ENCODE data around the gene MUC13. TPM values are rescaled to one million over a fixed set of nuclear protein-coding genes. Genes with fewer than 3 reads are reported as not detected.

Gene MUC13
- total and polyA plus RNA-seq, 3 experiments from 2014 or later = not detected

DNA sequence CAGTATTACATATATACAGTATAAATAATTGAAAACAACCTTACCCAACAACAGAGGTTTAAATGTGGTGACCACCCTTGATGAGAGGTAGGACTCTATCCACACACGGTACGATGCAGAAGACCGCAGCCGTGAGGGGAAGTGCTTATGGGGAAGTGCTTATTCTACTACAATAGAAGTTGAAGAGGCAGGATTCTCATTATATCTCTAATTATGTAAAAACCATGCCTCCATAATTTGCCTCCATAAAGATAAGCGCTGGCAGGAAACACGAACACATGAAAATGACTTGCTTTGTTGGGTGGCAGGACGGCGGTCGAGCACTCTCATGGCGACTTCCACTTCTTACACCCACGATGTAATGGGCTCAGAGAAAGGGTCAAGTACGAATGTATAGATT is 7.2 kb upstream of the MUC13 start:
- H3K4me3 ChIP-seq (ENCODE audit: low read length) = no peak overlapping the region
- H3K27ac ChIP-seq (ENCODE audit: low read depth, low read length) = no peak overlapping the region
- POLR2A ChIA-PET = no interaction called here
- Mint-ChIP-seq H3K27ac (no peak overlapping the region), H3K27me3 (peaks cover 7 to 17% of the 10 kb centered on the region in 2 donors), H3K36me3 (no peaks in the 10 kb centered on the region), H3K4me3 (no peak overlapping the region), H3K9me3 (no peaks in the 10 kb centered on the region), H3K4me1 (no peaks in the 10 kb centered on the region)
- no peaks in the 10 kb centered on the region for H3K4me1 ChIP-seq (ENCODE audit: insufficient read depth, low read length)
- CTCF ChIA-PET = no interaction called here
- H3K36me3 ChIP-seq (ENCODE audit: insufficient read depth, low read length) = no peaks in the 10 kb centered on the region
- H3K27me3 ChIP-seq (ENCODE audit: insufficient read depth, low read length, poor library complexity, severe bottlenecking) = no peaks in the 10 kb centered on the region
- no peaks in the 10 kb centered on the region for H3K9me3 ChIP-seq (ENCODE audit: low read length)
- no peak for DNase-seq

DNA sequence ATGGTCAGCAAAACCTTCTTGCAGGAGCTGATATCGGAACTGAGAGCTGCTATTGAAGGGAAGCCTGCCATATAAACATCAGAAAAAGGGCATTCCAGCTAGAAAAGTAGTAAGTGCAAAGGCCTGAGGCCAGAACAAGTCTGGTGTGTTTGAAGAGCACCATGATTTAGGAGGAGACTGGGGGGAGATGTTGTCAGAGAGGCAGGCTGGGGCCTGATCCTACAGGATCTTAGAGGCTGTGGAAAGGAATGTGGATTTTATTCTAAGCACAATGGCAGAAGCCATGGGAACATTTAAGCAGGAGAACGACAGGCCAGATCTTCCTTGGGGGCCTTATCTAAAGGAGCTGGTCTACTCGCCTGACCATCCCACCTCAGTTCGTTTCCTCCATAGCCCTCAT is 5.1 kb upstream of the MUC13 start:
- CTCF ChIA-PET = no interaction called here
- no peak overlapping the region for H3K27ac ChIP-seq (ENCODE audit: low read depth, low read length)
- H3K27me3 ChIP-seq (ENCODE audit: insufficient read depth, low read length, poor library complexity, severe bottlenecking) = no peaks in the 10 kb centered on the region
- Mint-ChIP-seq H3K4me3 (no peak overlapping the region), H3K36me3 (no peaks in the 10 kb centered on the region), H3K4me1 (no peaks in the 10 kb centered on the region), H3K9me3 (no peaks in the 10 kb centered on the region), H3K27ac (no peak overlapping the region), H3K27me3 (peaks cover 7 to 26% of the 10 kb centered on the region in 2 donors)
- no peaks in the 10 kb centered on the region for H3K9me3 ChIP-seq (ENCODE audit: low read length)
- no peaks in the 10 kb centered on the region for H3K4me1 ChIP-seq (ENCODE audit: insufficient read depth, low read length)
- no peaks in the 10 kb centered on the region for H3K36me3 ChIP-seq (ENCODE audit: insufficient read depth, low read length)
- H3K4me3 ChIP-seq (ENCODE audit: low read length) = no peak overlapping the region
- POLR2A ChIA-PET = no interaction called here
- no peak for DNase-seq

DNA sequence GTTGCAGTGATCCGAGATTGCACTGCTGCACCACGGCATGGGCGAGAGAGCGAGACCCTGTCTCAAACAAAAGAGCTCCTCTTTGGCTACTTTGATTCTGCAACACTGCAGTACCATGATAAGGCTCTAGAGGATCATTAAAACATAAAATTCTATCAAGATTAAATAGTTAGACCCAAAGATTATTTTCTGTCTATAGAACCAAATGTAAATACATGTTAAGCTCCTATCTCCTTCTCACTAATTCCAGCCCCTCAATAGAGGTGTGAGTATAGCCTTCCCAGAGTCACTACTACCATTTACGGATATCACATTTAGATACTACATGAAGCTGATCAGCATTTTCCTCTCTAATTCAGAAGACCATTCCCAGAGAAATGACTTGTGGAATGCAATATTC is 4.3 kb upstream of the MUC13 start:
- H3K27ac ChIP-seq (ENCODE audit: low read depth, low read length) = no peak overlapping the region
- no peaks in the 10 kb centered on the region for H3K27me3 ChIP-seq (ENCODE audit: insufficient read depth, low read length, poor library complexity, severe bottlenecking)
- H3K4me3 ChIP-seq (ENCODE audit: low read length) = no peak overlapping the region
- no peaks in the 10 kb centered on the region for H3K9me3 ChIP-seq (ENCODE audit: low read length)
- POLR2A ChIA-PET = no interaction called here
- H3K4me1 Mint-ChIP-seq = no peaks in the 10 kb centered on the region
- no peaks in the 10 kb centered on the region for H3K36me3 Mint-ChIP-seq
- no peak overlapping the region for H3K27ac Mint-ChIP-seq
- peaks cover 9 to 27% of the 10 kb centered on the region in 2 donors for H3K27me3 Mint-ChIP-seq
- no peaks in the 10 kb centered on the region for H3K4me1 ChIP-seq (ENCODE audit: insufficient read depth, low read length)
- H3K4me3 Mint-ChIP-seq = no peak overlapping the region
- no peaks in the 10 kb centered on the region for H3K36me3 ChIP-seq (ENCODE audit: insufficient read depth, low read length)
- DNase-seq = no peak
- CTCF ChIA-PET = interaction anchor here (0.7 to 1.2 kb wide), 3 partner anchors 11 to 37 kb away, joined by 3 to 4 read pairs (median 3); no protein-coding TSS in a partner anchor
- H3K9me3 Mint-ChIP-seq = no peaks in the 10 kb centered on the region

DNA sequence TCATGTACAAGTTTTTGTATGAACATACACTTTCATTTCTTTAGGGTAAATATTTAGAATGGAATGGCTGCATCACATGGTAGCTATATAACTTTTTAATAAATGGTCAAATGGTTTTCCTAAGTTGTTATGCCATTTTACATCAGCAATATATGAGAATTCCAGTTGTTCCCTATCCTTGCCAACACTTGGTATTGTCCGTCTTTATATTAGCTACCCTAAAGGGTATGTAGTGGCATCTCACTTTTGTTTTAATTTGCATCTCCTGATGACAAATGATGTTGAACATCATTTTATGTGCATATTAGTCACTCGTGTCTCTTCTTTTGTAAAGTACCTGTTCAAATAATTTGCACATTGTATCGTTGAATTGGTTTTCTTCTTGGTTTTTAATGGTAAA is 2.5 kb upstream of the MUC13 start:
- no peaks in the 10 kb centered on the region for H3K4me1 Mint-ChIP-seq
- Histone ChIP-seq H3K27ac (ENCODE audit: low read depth, low read length) (no peak overlapping the region), H3K4me1 (ENCODE audit: insufficient read depth, low read length) (no peaks in the 10 kb centered on the region), H3K9me3 (ENCODE audit: low read length) (no peaks in the 10 kb centered on the region), H3K27me3 (ENCODE audit: insufficient read depth, low read length, poor library complexity, severe bottlenecking) (no peaks in the 10 kb centered on the region), H3K36me3 (ENCODE audit: insufficient read depth, low read length) (no peaks in the 10 kb centered on the region), H3K4me3 (ENCODE audit: low read length) (no peak overlapping the region)
- DNase-seq = no peak
- no peaks in the 10 kb centered on the region for H3K9me3 Mint-ChIP-seq
- no peak overlapping the region for H3K27ac Mint-ChIP-seq
- no peaks in the 10 kb centered on the region for H3K36me3 Mint-ChIP-seq
- peaks cover 9 to 27% of the 10 kb centered on the region in 2 donors for H3K27me3 Mint-ChIP-seq
- ChIA-PET CTCF (interaction anchor here (1.1 kb wide), 1 partner anchor 10 kb away, joined by 3 read pairs; no protein-coding TSS in a partner anchor), POLR2A (interaction anchor here (0.7 kb wide), 1 partner anchor 384 kb away, joined by 4 read pairs; no protein-coding TSS in a partner anchor)
- H3K4me3 Mint-ChIP-seq = no peak overlapping the region

DNA sequence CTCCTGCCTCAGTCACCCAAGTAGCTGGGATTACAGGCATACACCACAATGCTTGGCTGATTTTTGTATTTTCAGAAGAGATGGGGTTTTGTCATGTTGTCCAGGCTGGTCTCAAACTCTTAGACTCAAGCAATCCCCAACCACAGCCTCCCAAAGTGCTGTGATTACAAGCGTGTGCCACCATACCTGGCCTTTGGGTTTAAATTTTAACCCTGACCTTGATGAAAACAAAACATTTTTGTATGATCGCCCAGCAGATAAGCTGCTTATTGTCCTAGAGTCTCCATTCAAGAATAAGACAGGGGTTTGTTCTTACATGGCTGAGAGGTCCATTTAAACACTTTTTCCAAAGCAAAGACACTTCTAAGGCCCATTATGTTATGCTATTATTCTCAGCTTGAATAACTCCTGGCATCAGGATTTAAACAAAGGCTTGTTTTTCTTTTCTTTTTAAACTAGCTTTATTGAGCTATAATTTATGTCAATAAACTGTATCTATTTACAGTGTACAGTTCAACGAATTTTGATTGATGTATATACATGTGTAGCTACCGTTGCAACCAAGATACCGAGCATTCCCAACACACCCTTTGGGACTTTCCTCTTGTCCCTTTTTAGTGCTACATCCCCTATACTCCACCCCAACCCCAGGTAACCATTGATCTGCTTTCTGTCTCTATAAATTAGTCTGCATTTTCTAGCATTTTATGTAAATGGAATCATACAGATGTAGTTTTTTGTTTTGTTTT is 1.4 kb upstream of the MUC13 start:
- Mint-ChIP-seq H3K27me3 (peaks cover 7 to 24% of the 10 kb centered on the region in 2 donors), H3K4me3 (no peak overlapping the region), H3K36me3 (no peaks in the 10 kb centered on the region), H3K4me1 (no peaks in the 10 kb centered on the region), H3K9me3 (no peaks in the 10 kb centered on the region), H3K27ac (no peak overlapping the region)
- no peak overlapping the region for H3K27ac ChIP-seq (ENCODE audit: low read depth, low read length)
- no peak for DNase-seq
- H3K27me3 ChIP-seq (ENCODE audit: insufficient read depth, low read length, poor library complexity, severe bottlenecking) = no peaks in the 10 kb centered on the region
- H3K36me3 ChIP-seq (ENCODE audit: insufficient read depth, low read length) = no peaks in the 10 kb centered on the region
- CTCF ChIA-PET = interaction anchor here (1.1 kb wide), 1 partner anchor 9 kb away, joined by 3 read pairs; no protein-coding TSS in a partner anchor
- H3K4me1 ChIP-seq (ENCODE audit: insufficient read depth, low read length) = no peaks in the 10 kb centered on the region
- H3K4me3 ChIP-seq (ENCODE audit: low read length) = no peak overlapping the region
- no peaks in the 10 kb centered on the region for H3K9me3 ChIP-seq (ENCODE audit: low read length)
- POLR2A ChIA-PET = no interaction called here

DNA sequence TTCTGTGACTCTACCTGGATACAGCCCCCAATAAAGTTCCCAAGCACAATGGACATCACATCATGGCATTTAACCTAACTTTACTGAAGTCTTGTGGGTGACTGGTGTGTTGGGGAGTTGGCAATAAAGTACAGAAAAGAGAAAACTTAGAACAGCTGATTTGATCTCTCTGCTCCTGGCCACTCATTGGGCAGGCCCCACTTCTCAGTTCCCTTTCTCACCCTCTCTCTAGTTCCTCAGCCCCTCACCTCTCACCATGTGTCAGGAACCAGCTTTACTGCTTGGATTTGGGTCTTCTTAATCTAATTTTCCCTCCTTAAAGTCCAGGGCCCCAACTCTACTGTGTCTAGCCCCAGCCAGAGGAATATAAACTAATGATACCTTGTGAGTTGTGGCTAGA is 713 bp upstream of the MUC13 start:
- H3K4me3 ChIP-seq (ENCODE audit: low read length) = no peak overlapping the region
- no peak overlapping the region for H3K27ac ChIP-seq (ENCODE audit: low read depth, low read length)
- Mint-ChIP-seq H3K36me3 (no peaks in the 10 kb centered on the region), H3K27me3 (peaks cover 10 to 23% of the 10 kb centered on the region in 2 donors), H3K27ac (no peak overlapping the region), H3K4me3 (no peak overlapping the region), H3K4me1 (no peaks in the 10 kb centered on the region), H3K9me3 (no peaks in the 10 kb centered on the region)
- no peaks in the 10 kb centered on the region for H3K9me3 ChIP-seq (ENCODE audit: low read length)
- H3K27me3 ChIP-seq (ENCODE audit: insufficient read depth, low read length, poor library complexity, severe bottlenecking) = no peaks in the 10 kb centered on the region
- H3K4me1 ChIP-seq (ENCODE audit: insufficient read depth, low read length) = no peaks in the 10 kb centered on the region
- POLR2A ChIA-PET = no interaction called here
- no peak for DNase-seq
- no peaks in the 10 kb centered on the region for H3K36me3 ChIP-seq (ENCODE audit: insufficient read depth, low read length)
- CTCF ChIA-PET = interaction anchor here (1.2 kb wide), 1 partner anchor 48 kb away, joined by 4 read pairs; no protein-coding TSS in a partner anchor

DNA sequence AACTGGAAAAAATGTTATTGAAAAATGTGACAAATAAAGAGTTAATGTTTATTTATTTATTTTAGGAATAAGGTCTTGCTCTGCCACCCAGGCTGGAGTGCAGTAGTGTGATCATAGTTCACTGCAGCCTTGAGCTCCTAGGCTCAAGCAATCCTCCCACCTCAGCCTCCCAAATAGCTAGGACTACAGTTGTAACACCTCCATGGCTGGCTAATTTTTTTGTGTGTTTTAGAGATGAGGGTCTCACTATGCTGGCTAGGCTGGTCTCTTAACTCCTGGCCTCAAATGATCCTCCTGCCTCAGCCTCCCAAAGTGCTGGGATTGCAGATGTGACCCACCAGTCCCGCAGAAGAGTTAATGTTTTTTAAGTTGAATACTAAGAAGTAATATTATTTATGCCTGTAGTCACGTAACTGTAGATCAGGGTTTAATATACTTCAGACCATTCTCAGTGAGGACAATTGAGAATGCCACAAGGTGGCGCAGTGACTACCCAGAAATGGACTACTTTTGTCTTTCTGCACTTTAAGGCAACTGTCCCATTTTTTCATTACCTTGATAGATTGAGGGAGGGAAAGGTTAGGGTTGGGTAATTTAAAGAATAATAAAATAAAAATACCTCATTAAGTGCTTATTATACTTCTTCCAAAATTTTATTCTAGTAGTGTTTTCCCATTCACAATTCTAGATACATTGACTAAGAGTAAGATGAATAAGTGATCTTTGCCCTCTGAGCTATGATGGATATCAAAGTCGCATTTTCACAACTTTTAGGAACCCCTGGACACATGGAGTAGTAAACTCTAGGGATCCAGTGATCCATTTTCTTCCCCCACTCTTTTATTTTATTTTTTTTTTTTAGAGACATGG is 6.0 kb downstream of the MUC13 start:
- Mint-ChIP-seq H3K27me3 (peaks cover 9 to 17% of the 10 kb centered on the region in 2 donors), H3K4me3 (no peak overlapping the region), H3K9me3 (no peaks in the 10 kb centered on the region), H3K27ac (peak overlapping the region in 1 of 8 donors; percentile 31), H3K4me1 (no peaks in the 10 kb centered on the region), H3K36me3 (no peaks in the 10 kb centered on the region)
- Histone ChIP-seq H3K36me3 (ENCODE audit: insufficient read depth, low read length) (no peaks in the 10 kb centered on the region), H3K27ac (ENCODE audit: low read depth, low read length) (no peak overlapping the region), H3K4me3 (ENCODE audit: low read length) (no peak overlapping the region), H3K27me3 (ENCODE audit: insufficient read depth, low read length, poor library complexity, severe bottlenecking) (no peaks in the 10 kb centered on the region), H3K9me3 (ENCODE audit: low read length) (no peaks in the 10 kb centered on the region), H3K4me1 (ENCODE audit: insufficient read depth, low read length) (no peaks in the 10 kb centered on the region)
- ChIA-PET POLR2A (no interaction called here), CTCF (interaction anchor here (0.6 to 1.7 kb wide), 11 partner anchors 10 to 657 kb away, joined by 3 to 5 read pairs (median 3); partner anchors contain the start of gene ZNF148)
- DNase-seq = peak; percentile 30 to 67 (median 35)

DNA sequence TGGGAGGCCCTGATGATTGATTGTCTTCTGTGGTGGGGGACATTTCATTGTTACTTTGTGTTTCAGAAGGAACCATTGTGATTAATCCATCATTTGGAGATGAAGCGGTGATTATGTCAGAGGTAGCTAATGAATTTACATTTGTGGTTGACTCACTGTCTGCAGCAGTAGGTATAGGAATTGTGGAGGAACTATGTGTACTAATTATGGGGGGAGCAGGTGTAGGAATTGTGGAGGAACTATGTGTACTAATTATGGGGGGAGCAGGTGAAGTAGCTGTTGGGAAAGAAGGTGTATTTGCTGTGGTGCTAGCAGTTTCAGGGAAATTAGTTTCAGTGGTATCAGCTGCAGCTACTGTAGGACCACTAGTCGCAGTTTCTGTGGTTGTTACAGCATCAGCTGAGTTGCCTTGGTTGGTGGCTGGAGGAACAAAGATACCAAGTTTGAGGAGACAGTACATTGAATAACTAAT is 6.9 kb downstream of the MUC13 start:
- no peak for DNase-seq
- no peaks in the 10 kb centered on the region for H3K9me3 ChIP-seq (ENCODE audit: low read length)
- H3K36me3 ChIP-seq (ENCODE audit: insufficient read depth, low read length) = no peaks in the 10 kb centered on the region
- H3K27ac Mint-ChIP-seq = peak overlapping the region in 1 of 8 donors; percentile 2
- H3K27me3 ChIP-seq (ENCODE audit: insufficient read depth, low read length, poor library complexity, severe bottlenecking) = no peaks in the 10 kb centered on the region
- POLR2A ChIA-PET = no interaction called here
- H3K36me3 Mint-ChIP-seq = no peaks in the 10 kb centered on the region
- CTCF ChIA-PET = interaction anchor here (0.9 to 1.7 kb wide), 8 partner anchors 9 to 508 kb away, joined by 3 to 5 read pairs (median 3); no protein-coding TSS in a partner anchor
- no peak overlapping the region for H3K4me3 Mint-ChIP-seq
- H3K4me1 Mint-ChIP-seq = no peaks in the 10 kb centered on the region
- no peak overlapping the region for H3K4me3 ChIP-seq (ENCODE audit: low read length)
- H3K4me1 ChIP-seq (ENCODE audit: insufficient read depth, low read length) = no peaks in the 10 kb centered on the region
- no peaks in the 10 kb centered on the region for H3K9me3 Mint-ChIP-seq
- no peak overlapping the region for H3K27ac ChIP-seq (ENCODE audit: low read depth, low read length)
- peaks cover 9 to 21% of the 10 kb centered on the region in 2 donors for H3K27me3 Mint-ChIP-seq

All from CD8-positive, alpha-beta memory T cell (primary cell).